CD4-positive, alpha-beta T cell treated with Interleukin-12 subunit alpha and Interleukin-12 subunit beta, for 1 hour (primary cell): ENCODE measurements around the gene GPANK1.

Source experiments
- DNase-seq: peaks from one replicate; pipeline ENCODE4 v3.0.0-alpha.2; 2020

Gene GPANK1

GRCh38 chr6:31614684-31615578, 49.9 kb downstream of the GPANK1 start, which contains the start of gene AIF1:
Gene AIF1 (plus strand): TSS chr6:31615234. CDS start chr6:31615330, 96 bp downstream.
- DNase-seq = no peak

GRCh38 chr6:31614075-31614619, 50.6 kb downstream of the GPANK1 start:
- DNase-seq = no peak
